ENCODE measurements around the gene VAV3. TPM values are rescaled to one million over a fixed set of nuclear protein-coding genes. Genes with fewer than 3 reads are reported as not detected.
A peak's percentile ranks its signal among the peaks of the same experiment; 100 is the strongest.
"Not testable (repeated sequence)": the region's sequence is repeated elsewhere in the genome, so short reads cannot be mapped to it uniquely, and the experiment has no call there.

Gene VAV3
- total RNA-seq, 2 donors from 2014 or later = 2.5 to 4.3 TPM

DNA sequence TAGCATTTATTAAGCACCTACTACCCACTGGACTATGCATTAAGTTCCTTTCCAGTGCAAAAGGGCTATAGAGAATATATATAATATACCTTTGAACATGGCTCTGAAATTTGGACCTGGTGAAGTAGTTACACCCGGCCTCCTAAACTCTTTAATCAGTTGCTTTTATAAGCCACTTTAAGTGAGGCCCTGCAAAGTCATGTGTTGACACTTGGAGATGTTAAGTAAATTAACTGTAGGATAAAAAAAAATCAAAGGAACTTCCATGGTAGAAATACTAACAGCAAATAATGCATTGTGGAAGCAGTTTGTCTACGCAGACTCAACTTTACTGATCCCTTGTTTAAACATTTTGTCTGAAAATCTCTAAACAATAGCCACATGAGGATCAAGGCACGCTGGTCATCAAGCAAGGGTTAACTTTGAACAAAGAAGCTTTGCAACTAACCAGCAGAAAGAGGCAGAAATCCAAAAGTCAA is 283.9 kb downstream of the VAV3 start:
- ATAC-seq (no peak), DNase-seq (no peak)
- intact Hi-C loops (cut with DNase I) = no loop called here

GRCh38 chr1:107680579-107680985 is 284.4 kb downstream of the VAV3 start:
- no peak for ATAC-seq
- DNase-seq = no peak
- intact Hi-C loops (cut with DNase I) = no loop called here

- ATAC-seq = no peak
- intact Hi-C loops (cut with DNase I) = no loop called here
Measured at GRCh38 chr1:107679411-107679953, 285.5 kb downstream of the VAV3 start.

GRCh38 chr1:107678993-107679392 is 286.0 kb downstream of the VAV3 start:
- no peak for ATAC-seq
- intact Hi-C loops (cut with DNase I) = no loop called here
- DNase-seq = no peak

More at GRCh38 chr1:107679411-107679953, 285.5 kb downstream of the VAV3 start:
- DNase-seq = no peak

DNA sequence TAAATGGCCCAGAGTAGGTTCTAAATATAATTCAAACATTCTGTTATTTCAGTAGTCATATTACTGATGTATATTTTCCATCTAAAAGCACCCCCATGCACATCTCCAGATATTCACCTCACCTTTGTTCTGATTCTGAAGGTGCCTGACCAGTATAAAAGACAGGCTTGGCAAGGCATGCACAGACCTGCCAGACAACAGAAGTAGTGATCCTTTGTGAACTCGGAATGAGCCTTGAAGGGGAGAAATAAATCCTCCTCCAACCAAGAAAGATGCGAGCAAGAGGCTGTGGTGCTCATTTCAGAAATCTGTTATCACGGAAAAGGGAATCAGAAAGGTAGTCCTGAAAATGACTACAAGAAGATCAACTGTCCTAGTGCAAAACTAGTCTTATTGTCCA is 287.3 kb downstream of the VAV3 start:
- intact Hi-C loops (cut with DNase I) = no loop called here
- DNase-seq (no peak), ATAC-seq (no peak)

DNA sequence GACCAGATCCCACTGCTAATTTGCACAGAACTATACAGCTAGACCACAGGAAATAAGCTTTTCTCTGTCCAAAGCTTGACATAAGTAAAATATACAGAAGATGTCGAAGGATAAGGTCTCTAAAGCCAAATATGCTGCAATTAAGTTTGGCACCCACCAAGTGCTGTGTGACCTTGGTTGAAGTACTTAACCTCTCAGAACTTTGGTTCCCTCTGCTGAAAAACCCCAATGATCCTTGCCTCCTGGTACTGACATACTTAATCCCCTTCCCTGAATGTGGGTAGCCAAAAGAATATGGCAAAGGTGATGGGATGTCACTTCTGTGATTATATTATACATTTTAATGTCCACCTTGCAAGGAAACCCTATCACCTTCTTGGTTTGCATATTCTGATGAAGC is 290.5 kb downstream of the VAV3 start:
- DNase-seq = no peak
- no peak for ATAC-seq
- intact Hi-C loops (cut with DNase I) = no loop called here

- intact Hi-C loops (cut with DNase I) = no loop called here
Measured at GRCh38 chr1:107673006-107673405, 292.0 kb downstream of the VAV3 start.

DNA sequence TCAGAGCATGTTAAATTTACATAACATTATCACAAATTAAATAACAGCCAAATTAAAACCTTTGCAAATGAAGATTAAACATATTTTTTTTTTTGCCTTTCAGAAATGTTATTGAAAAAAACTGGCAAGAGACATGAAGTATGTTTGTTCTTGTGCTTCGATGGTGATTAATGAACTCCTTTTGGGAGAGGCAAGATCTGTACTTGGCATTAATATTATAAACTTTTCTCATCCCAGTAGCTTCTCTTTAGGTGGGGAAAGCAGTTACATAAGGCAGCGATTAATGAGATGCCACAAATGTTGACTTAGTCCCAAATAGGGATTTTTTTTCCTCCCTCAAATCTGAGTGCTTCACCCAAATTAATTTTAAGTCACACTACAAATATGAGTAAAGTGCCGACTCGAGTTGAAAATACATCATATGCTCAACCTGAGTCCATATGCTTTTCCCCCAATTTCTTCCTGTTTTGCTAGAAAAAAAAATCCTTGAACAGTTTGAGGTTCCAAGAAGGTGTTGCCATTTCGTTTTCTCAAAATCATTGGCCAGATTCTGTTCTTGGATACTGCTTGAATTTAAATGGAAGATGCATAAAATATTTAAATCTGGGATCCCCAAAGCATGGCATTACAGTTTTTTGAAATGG is 294.5 kb downstream of the VAV3 start:
- ATAC-seq = peak in 1 of 2 donors; percentile 72
- DNase-seq = no peak
- intact Hi-C loops (cut with DNase I) = no loop called here

More at GRCh38 chr1:107673006-107673405, 292.0 kb downstream of the VAV3 start:
- no peak for ATAC-seq
- no peak for DNase-seq

DNA sequence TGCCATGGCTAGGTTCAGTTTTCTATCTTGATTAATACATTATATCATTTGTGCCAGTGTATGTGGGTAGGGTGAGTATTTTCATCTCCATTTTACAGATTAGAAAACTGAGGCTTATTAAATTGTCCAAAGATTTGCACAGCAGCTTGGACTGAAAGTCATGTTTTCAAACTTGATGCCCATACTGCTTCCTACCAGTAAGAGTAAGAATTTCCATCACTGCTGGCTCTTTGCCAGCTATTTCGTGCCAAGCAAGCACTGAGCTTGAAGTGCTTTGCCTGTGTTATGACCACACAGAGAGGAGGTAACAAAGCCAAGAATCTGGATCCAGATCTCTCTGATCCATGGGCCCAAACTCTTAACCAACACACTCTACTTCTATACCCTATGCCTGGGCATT is 295.0 kb downstream of the VAV3 start:
- ATAC-seq = peak; percentile 50 to 89
- DNase-seq = peak; percentile 52
- intact Hi-C loops (cut with DNase I) = no loop called here

GRCh38 chr1:107668762-107669161 is 296.2 kb downstream of the VAV3 start:
- no peak for DNase-seq
- intact Hi-C loops (cut with DNase I) = no loop called here
- peak in 1 of 2 donors; percentile 84 for ATAC-seq

DNA sequence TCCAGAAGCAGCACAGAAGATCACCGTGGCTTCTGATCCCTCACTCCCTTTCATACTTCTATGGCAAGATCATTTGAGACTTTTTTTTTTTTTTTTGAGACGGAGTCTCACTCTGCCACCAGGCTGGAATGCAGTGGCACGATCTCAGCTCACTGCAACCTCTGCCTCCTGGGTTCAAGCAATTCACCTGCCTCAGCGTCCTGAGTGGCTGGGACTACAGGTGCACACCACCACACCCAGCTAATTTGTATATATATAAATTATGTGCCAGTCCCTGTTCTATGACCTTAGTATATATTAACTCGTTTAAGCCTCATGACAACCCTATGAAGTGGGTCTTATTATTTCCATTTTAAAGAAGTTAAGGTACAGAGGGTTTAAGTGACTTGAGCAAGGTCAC is 298.5 kb downstream of the VAV3 start:
- ATAC-seq (no peak), DNase-seq (no peak)
- intact Hi-C loops (cut with DNase I) = no loop called here

DNA sequence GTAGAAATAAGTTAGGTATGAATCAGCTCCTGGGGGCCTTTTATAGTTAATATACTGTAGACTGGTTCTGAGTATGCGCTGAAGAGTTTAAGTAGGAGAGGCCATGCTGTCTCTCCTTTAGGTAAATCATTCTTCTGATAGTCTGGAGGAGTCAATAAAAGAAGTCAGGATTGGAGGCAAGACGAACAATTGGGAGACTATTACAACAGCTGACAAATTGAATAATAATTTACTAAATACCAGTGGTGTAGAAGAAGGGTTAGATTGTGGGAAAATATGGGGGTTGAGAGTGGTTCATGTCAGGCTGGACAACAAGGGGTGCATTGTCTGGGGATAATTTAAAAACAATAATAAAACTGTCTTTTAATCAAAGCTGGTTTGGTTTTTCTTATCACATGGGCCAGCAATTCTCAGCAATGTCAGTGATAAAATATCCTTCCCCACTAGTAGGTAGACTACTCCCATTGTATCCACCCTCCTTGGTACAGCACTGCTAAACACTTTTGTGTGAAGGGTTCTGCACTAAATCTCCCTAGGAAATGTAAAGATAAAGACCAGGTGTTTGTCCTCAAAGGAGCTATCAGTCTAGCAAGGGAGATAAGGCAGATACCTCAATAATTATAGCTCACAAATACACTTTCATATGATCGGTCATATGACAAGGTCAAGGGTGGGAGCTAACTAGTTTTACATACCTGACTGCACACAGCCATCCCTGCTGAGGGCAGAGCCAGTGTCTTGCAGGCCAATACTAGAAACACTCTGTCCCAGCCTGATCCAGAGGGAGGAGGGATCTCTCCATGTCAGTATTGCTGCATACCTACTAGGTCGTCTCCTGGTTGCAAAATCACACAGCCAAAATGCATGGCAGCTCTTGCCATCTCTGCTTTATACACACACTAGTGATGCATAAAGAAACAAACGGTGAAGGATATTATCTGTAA is 299.7 kb downstream of the VAV3 start:
- ATAC-seq (no peak), DNase-seq (no peak)
- intact Hi-C loops (cut with DNase I) = no loop called here

- intact Hi-C loops (cut with DNase I) = no loop called here
- no peak for DNase-seq
- ATAC-seq = no peak
Measured at GRCh38 chr1:107662971-107663370, 302.0 kb downstream of the VAV3 start.

- intact Hi-C loops (cut with DNase I) = no loop called here
- DNase-seq (no peak), ATAC-seq (no peak)
Measured at GRCh38 chr1:107661158-107661557, 303.8 kb downstream of the VAV3 start.

- intact Hi-C loops (cut with DNase I) = no loop called here
- ATAC-seq (no peak), DNase-seq (no peak)
Measured at GRCh38 chr1:107659961-107660360, 305.0 kb downstream of the VAV3 start.

- ATAC-seq (no peak), DNase-seq (no peak)
- intact Hi-C loops (cut with DNase I) = no loop called here
Measured at GRCh38 chr1:107657356-107657755, 307.6 kb downstream of the VAV3 start.

DNA sequence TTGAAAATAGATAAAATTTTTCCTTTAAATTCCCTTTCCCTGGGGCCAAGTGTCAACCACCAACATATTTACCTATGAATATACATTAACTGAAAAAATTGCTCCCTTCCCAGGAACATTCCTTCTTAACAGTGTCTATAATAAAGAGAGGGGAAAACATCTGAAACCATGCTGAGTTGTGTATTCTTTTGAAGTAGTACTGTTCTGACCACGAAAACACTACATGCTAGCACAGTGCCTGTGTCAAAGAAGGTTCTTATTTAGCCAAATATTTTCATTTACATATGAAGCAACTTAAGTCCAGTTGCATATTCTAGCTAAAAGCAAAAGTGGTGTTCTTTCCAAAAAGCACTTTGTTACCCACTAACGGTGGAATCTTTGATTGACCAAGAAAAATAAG is 311.2 kb downstream of the VAV3 start:
- DNase-seq (no peak), ATAC-seq (no peak)
- intact Hi-C loops (cut with DNase I) = no loop called here

DNA sequence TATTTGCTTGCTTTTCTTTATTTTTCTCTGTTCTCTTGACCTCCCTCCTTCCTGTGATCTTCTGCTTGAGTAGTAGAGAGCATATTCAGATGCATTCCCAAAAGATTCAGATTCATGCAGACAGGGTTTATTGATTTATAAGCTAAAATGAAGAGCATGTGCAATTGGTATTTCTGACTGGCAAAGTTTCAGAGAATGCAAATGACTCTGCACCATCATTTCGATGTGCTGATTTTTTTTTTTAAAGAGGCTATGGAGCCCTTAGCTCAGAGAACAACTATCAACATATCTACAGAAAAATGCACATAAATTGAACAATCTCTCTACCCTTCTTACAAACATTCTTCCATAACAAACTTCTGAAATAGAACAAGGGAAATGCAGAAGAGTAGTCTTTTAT is 312.0 kb downstream of the VAV3 start:
- intact Hi-C loops (cut with DNase I) = no loop called here
- no peak for DNase-seq
- ATAC-seq = no peak

- DNase-seq = not testable (repeated sequence)
Measured at GRCh38 chr1:107650825-107651224, 314.2 kb downstream of the VAV3 start.

DNA sequence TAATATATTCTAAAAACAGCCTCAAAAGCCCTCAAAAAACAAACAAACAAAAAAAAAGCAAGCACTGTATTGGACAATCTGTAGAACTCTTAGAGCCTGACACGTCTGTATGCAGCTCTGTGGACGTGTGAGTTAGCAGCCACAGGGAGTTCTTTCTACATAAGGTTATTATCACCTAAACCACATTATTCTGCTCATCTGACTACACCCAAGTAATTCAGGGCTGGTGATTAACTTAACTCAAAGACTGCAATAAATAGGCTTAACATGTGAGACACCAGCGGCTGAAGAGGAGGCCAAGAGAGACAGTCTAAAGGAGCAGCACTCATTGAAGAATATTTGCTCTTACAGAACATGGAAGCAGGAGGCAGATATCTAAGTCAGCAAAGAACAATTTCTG is 316.0 kb downstream of the VAV3 start:
- DNase-seq = no peak
- ATAC-seq = peak in 1 of 2 donors; percentile 42
- intact Hi-C loops (cut with DNase I) = no loop called here

More at GRCh38 chr1:107650825-107651224, 314.2 kb downstream of the VAV3 start:
- intact Hi-C loops (cut with DNase I); ATAC-seq: not testable (repeated sequence)

Measured in left cardiac atrium (tissue), 4 donors.